Stimulated activated CD4-positive, alpha-beta T cell treated with anti-CD3 and anti-CD28 coated beads, Interleukin-12 subunit alpha, Interleukin-12 subunit beta, amount 100 ng/mL, for 24 hours (primary cell): ENCODE data around the gene ZNF778.
"Not testable (repeated sequence)": the region's sequence is repeated elsewhere in the genome, so short reads cannot be mapped to it uniquely, and the experiment has no call there.

ENCODE experiments used
- DNase-seq, 2 experiments: peaks; one replicate each; pipeline ENCODE4 v3.0.0-alpha.2; 2020; ENCODE audit warnings: low read depth in 2 of 2

Gene ZNF778

DNA sequence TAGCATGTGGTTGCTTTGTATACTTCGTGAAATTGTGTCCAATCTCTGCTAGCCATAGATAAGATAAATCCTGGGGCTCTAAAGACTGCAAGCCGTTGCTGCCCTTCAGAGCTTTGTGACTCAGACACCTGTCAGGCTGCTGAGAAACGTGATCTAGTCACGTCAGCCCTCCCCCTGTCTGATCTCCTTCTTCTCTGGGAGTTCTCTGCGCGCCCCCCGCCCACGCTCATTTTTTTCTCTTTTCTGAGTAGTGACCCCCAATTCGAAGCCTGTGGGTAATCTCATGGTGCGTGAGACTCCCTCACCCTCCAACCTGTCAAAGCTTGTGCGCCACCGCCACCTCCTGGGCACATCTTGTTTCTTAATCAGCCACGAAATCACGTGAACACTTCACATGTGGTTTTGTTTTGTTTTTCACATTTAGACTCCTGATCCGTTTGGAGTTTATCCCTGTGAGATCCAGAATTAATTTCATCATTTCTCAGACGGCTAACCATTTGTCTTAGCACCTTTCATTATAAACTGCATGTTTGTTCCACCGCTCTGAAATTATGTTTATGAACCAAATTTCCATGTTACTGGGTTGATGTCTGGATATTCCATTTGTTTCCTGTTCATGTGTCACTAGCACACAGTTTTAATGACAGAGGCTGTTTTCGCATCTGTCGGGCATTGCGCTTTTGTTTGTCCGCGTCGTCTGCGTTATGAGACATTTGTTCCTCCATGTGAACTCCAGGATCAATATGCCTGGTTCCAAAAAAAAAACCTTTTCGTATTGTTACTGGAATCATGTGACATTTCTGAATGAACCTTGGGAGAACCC is 977 bp upstream of the ZNF778 start:
- peak; percentile 50 to 71 for DNase-seq

DNA sequence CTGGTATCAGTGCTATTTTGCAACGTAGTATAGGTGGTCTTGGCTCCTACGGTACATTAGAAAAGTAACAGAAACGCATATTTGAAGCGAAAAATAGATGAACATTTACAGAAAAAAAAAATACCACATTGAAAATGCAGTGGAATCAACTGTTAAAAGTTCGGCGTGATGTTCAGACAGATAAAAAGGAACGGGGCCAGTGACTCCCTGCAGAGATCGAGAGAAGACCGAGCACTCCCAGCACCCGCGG is 440 bp upstream of the ZNF778 start:
- no peak for DNase-seq

DNA sequence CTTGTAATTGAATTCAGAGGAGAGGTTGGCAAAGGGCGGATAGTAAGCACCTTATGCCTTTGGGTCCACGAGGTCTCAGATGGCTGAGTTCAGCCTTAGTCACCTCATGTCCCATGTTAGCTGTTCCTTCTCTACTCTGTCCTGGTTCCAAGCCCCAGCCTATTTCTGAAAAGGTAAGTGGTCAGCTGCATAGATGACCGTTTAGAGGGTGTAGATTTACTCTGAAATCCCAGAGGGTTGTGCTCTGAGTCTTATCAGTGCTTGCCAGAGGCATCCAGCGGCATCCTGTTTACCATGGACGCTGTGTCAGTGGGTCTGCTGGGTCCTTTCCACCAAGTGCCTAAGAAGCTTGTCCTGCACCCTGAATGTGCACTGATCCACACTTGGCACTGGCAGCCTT is 1.9 kb downstream of the ZNF778 start:
- no peak for DNase-seq

DNA sequence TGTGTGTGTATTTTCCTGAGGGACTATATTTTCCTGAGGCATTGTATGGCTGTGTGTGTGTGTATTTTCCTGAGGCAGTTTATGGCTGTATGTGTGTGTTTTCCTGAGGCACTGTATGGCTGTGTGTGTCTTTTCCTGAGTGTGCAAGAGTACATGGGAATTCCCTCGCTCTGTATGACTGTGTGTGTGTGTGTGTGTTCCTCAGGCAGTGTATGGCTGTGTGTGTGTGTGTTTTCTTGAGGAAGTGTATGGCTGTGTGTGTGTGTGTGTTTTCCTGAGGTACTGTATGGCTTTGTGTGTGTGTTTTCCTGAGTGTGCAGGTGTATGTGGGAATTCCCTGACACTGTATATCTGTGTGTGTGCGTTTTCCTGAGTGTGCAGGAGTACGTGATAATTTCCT is 4.1 kb downstream of the ZNF778 start:
- no peak for DNase-seq

DNA sequence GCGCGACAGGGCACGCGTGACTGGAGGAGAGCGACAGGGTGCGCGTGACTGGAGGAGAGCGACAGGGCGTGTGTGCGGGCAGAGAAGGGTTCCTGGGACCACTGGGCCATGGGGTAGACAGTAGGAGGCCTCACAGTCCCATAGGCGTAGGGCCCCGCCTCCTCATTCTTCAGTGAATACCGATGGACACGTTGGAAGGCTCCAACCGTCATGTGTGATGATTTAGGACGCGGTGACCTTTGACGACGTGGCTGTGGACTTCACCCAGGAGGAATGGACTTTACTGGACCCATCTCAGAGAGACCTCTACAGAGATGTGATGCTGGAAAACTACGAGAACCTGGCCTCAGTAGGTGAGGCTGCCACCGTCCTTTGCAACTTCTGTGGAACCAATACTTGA is 5.4 kb downstream of the ZNF778 start:
- DNase-seq = no peak

DNA sequence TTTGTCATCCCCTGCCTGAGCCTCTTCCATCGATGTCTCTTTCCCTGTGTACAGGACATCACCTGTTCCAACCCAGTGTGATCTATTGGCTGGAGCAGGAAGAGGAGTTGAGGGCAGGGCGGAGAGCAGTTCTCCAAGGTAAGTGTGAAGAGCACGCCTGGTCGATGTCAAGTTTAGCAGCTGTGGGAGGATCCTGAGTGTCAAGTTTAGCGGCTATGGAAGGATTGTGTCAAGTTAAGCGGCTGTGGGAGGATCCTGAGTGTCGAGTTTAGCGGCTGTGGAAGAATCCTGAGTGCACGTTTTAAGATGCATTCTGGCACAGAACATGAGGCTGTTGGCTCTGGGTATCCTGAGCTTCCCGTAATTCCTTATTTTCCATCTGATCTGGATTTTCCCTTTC is 7.2 kb downstream of the ZNF778 start:
- no peak for DNase-seq

DNA sequence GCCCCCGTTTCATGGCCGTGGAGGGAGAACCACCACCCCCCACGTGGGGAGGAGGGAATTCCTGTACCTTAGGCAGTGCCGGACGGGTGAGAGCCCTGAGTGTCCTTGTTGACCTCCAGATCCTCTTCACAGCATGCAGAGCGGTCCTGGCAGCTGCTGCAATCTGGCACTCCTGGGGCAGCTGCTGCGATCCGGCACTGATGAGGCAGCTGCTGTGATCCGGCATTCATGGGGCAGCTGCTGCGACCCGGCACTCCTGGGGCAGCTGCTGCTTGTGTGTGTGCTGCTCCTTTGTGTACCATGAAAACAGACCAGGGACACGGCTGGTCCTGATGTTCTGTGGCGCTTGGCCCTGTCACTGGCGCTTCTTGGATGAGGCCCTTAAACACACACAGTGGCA is 12.8 kb downstream of the ZNF778 start:
- DNase-seq = no peak

DNA sequence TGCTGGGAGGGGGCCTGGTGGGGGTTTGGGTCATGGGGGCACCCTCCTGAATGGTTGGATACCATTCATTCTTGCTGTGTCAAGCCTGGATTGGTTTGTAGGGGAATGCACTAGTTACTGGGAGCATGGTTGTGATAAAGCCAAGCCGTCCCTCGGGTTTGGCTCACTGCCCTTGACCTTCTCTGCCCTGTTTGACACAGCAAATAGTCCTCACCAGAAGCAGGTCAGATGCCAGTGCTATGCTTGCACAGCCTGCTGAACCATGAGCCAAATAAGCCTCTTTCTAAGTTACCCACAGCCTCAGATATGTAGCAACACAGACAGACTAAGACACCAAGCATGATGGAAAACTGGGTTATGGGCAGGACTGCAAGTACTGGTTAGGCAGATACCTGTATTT is 14.6 kb downstream of the ZNF778 start:
- DNase-seq = no peak

DNA sequence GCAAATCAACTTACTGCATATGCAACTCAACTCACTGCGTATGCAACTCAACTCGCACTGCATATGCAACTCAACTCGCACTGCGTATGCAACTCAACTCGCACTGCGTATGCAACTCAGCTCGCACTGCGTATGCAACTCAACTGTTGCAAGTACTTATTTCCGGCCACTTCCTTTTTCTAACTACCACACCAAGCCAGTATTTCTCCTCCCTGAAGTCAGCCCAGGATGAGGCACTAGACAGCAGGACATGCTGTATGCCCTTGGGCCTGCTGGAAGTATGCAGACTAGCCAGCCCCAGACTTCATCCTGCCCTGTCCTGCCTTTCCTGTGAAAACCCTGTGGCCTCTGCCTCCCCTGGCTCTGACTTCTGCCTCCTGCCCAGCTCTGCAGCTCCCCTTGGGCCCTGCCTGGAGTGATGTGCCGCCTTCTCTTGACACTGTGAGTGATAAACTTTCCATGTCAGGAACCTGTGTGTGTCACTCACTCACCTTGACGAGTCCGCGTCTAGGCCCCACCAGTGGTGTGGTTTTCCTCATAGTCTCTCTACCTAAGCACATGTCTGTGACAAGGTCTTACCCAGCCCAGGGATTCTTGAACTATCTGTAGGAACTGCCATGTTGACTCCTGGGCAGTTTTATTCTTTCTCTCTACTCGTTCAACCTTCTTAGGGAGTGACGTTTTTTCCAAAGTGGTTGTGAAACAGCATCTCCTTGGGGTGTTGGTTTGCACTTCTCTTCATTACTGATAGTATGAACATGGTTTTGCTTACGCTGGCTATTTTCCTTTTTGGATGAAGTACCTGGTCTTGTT is 16.4 kb downstream of the ZNF778 start:
- no peak for DNase-seq

DNA sequence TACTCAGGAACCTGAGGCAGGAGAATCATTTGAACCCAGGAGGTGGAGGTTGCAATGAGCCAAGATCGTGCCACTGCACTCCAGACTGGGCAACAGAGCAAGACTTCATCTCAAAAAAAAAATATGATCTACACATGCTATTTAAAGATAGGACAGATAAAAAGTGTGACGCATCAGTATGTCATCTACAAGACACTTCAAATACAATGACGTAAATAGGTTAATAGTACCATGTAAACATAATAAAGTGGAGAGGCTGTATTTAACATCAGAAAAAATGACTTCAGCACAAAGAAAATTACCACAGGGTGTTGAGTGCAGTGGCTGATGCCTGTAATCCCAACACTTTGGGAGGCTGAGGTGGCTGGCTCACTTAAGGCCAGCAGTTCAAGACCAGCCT is 20.2 kb downstream of the ZNF778 start:
- no peak for DNase-seq

DNA sequence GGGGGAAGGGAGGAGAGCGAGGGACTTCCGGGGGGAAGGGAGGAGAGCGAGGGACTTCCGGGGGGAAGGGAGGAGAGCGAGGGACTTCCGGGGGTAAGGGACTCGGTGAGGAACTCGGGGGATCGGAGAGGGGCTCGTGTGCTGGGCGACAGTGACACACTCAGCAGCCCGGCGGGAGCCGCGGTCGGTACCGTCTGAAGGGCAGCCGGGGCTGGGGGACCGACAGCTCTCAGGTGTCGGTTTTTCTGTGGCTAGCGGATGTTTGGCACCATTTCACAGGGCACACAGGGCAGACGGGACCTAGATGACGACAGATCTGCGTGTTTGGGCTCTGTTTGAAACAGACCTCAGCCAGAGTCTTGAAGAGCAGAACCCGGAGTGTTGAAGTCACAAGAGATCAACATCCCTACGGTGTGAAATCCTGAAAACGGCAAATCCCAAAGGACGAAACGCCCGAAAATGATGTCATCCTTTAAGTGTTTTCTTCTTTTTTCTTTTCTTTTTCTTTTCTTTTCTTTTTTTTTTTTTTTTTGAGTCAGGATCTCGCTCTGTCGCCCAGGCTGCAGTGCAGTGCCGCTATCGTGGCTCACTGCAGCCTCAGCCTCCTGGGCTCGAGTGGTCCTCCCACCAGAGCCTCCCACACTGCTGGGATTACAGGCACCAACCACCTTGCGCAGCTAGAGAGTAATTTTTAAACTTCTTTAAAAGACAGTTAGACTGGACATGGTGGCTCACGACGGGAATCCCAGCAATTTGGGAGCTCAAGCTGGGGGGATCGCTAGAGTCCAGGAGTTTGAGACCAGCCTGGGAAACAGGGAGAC is 23.9 kb downstream of the ZNF778 start:
- peak; percentile 56 to 61 for DNase-seq

DNA sequence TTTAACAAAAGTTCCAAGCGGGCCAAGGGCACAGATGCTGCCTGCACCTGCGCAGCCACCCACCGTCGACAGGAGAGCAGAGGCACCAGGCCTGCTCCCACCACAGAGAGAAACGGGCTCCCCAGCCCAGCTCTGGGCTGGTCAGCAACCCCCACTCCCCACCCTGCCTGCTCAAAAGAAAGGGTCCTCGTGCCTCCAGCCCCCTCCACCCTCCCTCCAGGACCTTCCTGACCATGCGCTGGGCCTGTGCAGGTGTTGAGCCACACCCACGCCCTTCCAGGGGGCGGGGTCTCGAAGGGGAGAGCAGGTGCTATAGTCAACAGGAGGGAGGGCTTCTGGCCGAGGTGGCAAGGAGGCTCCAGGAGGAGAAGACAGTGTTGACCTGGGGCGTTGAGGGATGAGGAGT is 25.3 kb downstream of the ZNF778 start:
- no peak for DNase-seq

DNA sequence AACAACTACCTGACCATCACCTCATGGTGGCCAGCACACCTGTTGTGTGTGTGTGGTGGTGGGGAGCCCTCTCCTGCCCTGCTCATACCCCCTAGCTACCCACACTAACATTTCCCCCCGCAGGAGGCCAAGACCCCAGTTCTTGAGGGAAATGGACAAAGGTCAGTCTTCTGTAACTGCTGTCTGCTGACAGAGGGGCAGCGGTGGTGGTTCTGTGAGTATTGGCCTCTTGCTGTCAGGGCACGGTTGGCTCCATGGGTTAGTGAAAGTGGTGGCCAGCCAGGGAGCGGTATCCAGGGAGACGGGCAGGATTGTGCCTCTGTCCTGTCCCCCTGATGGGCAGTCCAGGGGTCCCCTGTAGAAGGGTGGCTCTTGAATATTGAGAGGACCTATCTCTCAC is 26.2 kb downstream of the ZNF778 start:
- DNase-seq = no peak

DNA sequence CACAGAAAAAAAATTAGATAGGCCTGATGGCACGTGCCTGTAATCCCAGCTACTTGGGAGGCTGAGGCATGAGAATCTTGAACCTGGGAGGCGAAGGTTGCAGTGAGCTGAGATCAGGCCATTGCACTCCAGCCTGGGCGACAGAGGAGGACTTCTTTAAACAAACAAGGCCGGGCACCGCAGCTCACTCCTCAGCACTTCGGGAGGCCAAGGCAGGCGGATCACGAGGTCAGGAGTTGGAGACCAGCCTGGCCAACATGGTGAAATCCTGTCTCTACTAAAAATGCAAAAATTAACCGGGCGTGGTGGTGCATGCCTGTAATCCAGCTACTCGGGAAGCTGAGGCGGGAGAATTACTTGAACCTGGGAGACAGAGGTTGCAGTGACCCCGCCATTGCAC is 26.8 kb downstream of the ZNF778 start:
- not testable (repeated sequence) for DNase-seq

DNA sequence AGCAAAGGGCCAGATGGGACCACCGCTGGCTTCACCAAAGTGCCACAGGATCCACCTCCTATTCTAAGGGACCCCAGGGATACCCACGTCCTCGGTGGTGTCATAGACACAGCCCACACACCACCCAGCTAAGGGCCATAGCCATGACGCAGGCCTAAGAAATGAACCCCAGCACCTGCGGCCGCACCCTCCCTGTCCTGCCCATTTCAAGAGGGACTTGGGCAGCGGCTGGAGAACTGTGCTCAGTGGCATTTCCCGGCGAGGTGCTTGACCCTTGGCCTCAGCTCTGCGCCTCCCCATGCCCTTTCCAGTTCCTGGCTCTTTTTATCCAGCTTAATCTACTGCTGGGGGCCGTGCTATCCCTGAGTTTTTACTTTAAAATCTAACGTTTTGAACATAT is 27.3 kb downstream of the ZNF778 start:
- DNase-seq = no peak

DNA sequence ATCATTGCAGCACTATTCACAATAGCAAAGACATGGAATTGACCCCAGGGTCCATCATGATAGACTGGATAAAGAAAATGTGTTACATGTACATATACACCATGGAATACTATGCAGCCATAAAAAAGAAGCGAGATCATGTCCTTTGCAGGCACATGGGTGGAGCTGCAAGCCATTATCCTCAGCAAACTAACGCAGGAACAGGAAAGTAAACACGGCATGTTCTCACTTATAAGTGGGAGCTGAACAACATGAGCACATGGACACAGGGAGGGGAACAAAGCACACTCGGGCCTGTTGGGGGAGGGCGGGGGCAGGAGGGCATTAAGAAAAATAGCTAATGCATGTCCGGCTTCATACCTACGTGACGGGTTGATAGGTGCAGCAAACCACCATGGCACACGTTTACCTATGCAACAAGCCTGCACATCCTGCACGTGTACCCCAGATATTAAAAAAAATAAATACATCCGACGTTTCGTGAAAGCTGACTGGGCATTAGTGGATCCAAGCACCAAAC is 28.9 kb downstream of the ZNF778 start:
- DNase-seq = no peak

DNA sequence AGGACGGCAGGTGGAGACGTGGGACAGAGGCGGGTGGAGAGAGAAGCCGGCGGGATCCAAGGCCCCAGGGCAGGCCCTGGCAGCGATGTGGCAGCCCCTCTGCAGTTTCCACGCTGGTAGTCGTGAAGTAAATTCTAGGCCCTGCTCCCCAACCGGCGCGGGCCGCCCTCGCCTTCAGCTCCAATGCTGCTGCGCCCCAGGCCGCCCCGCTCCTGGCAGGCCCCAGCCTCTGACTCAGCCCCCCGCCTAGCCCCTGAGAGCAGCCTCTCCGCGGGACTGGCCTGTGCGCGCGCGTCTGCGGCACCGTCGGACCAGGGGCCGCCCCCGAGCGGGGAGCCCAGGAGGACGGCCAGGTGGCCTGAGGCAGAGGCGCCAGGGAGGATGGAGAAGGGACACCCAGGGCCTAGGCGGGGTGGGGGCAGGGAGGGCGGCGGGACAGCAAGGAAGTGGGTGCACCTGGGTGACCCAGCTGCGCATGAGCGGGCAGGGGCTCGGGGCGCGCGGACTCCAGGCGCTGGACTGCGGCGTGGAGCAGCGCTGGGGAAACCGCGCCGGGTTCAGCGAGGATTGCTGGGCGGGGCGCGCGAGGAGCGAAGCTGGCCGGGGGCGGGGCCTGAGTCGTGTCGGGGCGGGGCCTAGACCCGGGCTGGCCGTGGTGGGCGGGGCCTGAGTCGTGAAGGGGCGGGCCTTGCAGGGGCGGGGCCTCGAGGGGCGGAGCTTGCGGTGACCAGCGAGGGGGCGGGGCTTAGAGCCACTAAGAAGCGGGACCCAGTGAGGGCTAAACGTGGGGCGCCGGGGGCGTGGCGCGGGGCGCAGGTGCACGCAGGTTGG is 29.6 kb downstream of the ZNF778 start:
- peak; percentile 92 to 93 for DNase-seq

DNA sequence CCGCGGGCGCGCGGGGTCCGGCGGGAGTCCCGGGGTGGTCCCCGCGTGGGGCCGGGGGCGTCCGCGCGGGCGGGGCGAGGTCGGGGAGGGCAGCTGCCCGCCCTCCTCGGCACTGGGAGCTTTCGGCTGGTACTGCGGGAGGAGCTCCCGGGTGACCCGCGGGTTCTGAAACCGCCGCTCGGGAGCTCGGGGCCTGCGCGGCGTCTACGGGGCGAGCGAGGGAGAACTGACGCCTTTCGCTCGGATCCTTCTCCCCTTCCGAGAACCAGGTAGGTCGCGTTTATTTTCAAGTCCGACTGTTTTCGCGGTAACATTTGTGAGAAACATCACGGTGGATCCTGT is 30.2 kb downstream of the ZNF778 start:
- not testable (repeated sequence) for DNase-seq

DNA sequence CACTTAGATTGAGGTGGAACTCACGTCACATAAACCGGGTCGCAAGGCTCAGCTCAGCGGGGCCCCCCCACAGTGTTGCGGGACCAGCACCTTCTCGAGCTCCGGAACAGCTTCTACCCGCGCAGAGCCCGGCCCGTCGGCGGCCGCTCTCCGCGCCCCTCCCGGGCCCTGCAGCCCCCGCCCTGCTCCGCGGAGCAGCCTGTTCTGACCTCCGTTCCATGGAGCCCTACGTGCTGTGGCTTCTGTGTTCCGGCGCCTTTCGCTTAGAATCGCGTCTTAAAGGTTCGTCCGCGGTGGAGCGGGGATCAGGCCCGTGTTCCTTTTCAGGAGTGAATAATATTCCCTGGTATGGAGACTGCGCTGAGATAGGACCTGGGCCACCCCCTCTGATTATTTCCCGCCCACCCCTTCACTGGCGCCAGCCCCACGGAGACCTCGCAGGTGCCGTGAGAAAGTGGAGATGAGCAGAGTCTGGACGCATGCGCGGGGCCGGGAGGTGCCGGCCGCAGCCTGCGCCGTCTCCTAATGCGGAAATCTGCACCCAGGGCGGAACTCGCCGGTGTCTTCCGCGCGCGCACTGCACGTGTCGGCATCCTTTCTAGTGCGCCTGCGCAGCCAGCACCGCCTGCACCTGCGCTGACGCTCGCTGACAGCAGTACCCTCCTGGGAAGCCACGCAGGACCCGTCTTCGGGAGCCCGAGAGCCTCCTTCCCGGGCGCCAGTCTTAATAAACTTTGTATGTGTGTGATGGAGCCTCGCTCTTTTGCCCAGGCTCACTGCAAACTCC is 30.9 kb downstream of the ZNF778 start:
- DNase-seq = no peak

DNA sequence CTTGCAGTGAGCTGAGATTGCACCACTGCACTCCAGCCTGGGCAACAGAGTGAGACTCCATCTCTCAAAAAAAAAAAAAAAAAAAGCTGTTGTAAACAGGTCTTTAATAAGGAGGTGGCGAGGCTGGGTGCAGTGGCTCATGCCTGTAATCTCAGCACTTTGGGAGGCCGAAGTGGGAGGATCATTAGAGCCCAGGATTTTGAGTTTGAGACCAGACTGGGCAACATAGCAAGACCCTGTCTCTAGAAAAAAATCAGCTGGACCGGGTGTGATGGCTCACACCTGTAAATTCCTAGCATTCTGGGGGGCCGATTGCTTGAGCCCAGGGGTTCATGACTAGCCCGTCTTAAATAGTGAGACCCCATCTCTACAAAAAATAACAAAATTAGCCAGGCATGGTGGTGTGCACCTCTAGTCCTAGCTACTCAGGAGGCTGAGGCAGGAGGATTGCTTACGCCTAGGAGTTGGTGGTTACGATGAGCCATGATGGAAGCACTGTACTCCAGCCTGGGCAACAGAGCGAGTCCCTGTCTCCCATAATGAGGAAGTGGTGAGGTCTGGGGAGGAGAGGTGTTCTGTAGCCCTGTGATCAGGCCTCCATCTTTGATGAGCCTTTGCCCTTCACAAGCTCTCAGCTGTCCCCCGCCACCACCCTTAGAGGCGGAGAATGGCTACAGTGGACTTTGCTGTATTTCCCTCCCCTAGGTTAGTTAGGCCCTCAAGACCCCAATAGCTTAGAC is 36.2 kb downstream of the ZNF778 start:
- DNase-seq = no peak
